ENCODE measurements around the gene CORO7.

DNA sequence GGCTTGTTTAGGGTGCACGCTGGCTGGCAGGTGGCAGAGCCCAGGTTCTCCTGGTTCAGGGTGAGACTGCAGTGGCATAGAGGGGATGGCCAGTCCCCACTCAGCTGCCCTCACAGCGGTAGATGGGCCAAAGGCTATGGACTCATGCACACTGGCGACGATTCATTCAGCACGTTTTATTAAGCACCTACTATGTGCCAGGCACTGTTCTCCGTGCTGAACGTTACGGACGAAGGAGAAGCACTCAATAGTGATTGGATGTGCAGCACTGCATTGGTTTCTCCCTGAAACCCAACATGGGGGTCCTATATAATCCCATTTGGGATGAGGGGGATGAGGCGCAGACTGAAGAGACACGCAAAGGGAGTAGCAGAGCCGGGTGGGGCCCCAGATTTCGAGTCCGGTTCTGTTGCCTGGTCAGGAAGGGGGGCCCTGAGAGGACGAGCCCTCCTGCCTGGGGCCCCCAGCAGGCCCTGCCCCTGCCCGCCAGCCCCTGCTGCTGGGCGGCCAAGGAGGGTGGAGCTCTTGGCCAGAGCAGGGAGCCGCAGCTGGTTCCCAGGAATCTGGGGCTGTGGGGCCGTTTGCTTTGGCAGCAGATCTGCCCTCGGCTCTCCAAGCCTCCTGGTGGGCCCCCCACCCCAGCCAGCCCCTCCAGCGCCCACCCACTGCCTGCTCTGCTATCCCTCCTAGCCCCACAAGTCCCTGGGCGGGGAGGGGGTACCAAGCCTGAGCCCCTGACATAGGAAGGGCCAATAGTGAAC, 91.7 kb downstream of the CORO7 start:
- TF ChIP-seq CTCF (conservative IDR thresholded peaks at IDR 0.05) (no peak), EZH2 (IDR thresholded peaks at IDR 0.05; ENCODE audit: low read depth) (no peak)

Measured in PC-9 (cell line).